HAP-1 (cell line): ENCODE data around the gene PPP1R14D.
"Not testable (repeated sequence)": the region's sequence is repeated elsewhere in the genome, so short reads cannot be mapped to it uniquely, and the experiment has no call there.

Source experiments
- DNase-seq, 2 experiments: peaks; one replicate each; pipeline ENCODE4 v3.0.0-alpha.2; 2016 to 2020; ENCODE audit warnings: low spot score in 2 of 2
- H3K27me3 ChIP-seq: fragments of 250-450 bp; sonication (Bioruptor Pico); 2 replicates; pipeline ENCODE4 v1.5.1; 2020; ENCODE audit warnings: low read depth, mild to moderate bottlenecking, moderate library complexity
- H3K36me3 ChIP-seq: fragments of 250-450 bp; sonication (Bioruptor Pico); replicated peaks from 2 replicates; pipeline ENCODE4 v1.5.1; 2020; ENCODE audit warnings: mild to moderate bottlenecking
- H3K4me1 ChIP-seq: fragments of 250-450 bp; sonication (Bioruptor Pico); 2 replicates; pipeline ENCODE4 v1.5.1; 2020; ENCODE audit warnings: mild to moderate bottlenecking
- H3K4me3 ChIP-seq: fragments of 250-450 bp; sonication (Bioruptor Pico); 2 replicates; pipeline ENCODE4 v1.5.1; 2020; ENCODE audit warnings: mild to moderate bottlenecking, moderate library complexity
- H3K9me3 ChIP-seq: fragments of 250-450 bp; sonication (Bioruptor Pico); 2 replicates; pipeline ENCODE4 v1.5.1; 2020; ENCODE audit warnings: mild to moderate bottlenecking, moderate library complexity
- in situ Hi-C: fragments of 300-500 bp; cut with MboI; formaldehyde crosslinking; loops from 3 replicates; pipeline ENCODE4 v1.14.3; 2020; ENCODE audit warnings: low sequenced_read_pairs, inconsistent platforms, mixed read lengths

The PPP1R14D gene, protein sequence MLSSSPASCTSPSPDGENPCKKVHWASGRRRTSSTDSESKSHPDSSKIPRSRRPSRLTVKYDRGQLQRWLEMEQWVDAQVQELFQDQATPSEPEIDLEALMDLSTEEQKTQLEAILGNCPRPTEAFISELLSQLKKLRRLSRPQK

DNA sequence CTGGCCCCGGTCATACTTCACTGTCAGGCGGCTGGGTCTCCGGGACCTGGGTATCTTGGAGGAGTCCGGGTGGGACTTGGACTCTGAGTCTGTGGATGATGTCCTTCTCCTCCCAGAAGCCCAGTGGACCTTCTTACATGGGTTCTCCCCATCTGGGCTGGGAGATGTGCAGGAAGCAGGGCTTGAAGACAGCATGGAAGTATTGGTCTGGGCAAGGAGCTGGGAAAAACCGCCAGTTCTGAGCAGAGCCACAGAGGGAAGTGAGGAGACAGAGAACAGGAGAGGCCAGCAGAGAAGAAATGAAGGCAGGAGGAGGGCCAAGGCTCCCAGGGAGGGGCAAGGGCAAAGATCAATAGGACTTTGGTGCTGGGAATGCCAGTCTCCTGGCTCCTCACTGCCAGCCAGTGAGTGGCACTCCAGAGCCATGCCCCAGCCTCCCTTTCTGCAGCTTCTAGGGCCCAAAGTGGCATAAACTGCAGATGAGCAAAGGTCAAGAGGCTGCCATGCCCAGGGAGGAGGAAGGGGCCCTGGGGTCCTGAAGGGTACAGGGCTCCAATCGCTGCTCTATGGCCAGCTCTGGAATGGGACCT is at the start of gene PPP1R14D:
PPP1R14D (minus strand) TSS at position 262 of the 590 bp plus-strand sequence; CDS start at position 195, 67 bp downstream.
- DNase-seq: no peak
- no peaks in the 10 kb centered on the region for H3K9me3 ChIP-seq
- no peak within 1 kb of the TSS for H3K4me3 ChIP-seq
- H3K27me3 ChIP-seq: no peaks in the 10 kb centered on the region
- no peaks in the 10 kb centered on the region for H3K4me1 ChIP-seq
- H3K36me3 ChIP-seq: no peaks in the 10 kb centered on the region
- in situ Hi-C loops: no loop called here

DNA sequence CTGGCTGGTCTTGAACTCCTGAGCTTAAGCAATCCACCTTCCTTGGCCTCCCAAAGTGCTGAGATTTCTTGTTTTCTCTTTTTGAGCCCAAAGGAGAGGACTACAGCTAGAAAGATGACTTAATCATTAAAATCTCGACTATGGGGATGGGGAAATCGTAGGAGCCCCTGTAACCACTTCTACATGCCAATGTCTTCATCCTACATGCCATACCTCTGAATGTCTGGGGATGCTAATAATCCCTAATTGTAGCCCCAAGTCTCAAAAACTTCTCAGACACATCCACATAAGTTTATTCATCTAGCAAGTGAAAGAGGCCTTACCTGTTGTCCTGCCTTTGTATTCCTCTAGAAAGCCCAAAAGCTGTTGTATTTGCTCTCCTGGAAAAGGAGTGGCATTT is 49.2 kb upstream of the PPP1R14D start:
- H3K36me3 ChIP-seq: no peaks in the 10 kb centered on the region
- no peak for DNase-seq
- in situ Hi-C loops: no loop called here
- H3K9me3 ChIP-seq: no peaks in the 10 kb centered on the region
- H3K27me3 ChIP-seq: no peaks in the 10 kb centered on the region
- H3K4me1 ChIP-seq: no peaks in the 10 kb centered on the region; the same call in 1 of the 2 replicates
- no peak overlapping the region for H3K4me3 ChIP-seq

DNA sequence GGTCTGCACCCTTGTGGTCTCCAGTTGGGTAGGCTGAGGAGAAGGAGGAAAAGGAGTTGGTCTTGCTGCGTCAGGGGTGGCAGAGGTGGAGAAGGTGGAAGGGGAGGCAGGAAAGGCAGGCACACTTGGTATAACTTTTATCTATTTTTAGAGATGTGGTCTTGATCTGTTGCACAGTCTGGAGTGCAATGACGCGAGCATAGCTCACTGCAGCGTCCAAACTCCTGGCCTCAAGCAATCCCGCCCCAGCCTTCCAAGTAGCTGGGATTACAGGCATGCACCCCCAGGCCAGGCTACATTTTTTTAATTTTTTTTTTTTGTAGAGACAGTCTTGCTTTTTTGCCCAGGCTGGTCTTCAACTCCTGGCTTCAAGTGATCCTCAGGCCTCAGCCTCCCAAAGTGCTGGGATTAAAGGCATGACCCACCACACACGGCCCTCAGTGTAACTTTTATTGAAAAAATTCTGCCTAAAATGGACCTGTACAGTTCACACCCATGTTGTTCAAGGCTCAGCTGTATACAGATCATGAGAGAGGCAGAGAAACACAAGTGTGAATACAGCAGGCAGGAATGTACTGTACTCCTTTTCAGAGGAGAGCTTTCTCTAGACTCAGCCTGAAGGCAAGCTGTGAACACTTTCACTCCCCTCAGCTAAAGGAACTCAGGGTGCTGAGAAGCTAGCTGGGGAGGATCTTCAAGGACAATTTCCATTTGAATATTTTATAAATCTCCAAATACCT is 47.7 kb upstream of the PPP1R14D start:
- no peaks in the 10 kb centered on the region; the same call in 1 of the 2 replicates for H3K4me1 ChIP-seq
- no peaks in the 10 kb centered on the region for H3K36me3 ChIP-seq
- H3K27me3 ChIP-seq: no peaks in the 10 kb centered on the region
- in situ Hi-C loops: no loop called here
- H3K9me3 ChIP-seq: no peaks in the 10 kb centered on the region
- no peak for DNase-seq
- H3K4me3 ChIP-seq: no peak overlapping the region

DNA sequence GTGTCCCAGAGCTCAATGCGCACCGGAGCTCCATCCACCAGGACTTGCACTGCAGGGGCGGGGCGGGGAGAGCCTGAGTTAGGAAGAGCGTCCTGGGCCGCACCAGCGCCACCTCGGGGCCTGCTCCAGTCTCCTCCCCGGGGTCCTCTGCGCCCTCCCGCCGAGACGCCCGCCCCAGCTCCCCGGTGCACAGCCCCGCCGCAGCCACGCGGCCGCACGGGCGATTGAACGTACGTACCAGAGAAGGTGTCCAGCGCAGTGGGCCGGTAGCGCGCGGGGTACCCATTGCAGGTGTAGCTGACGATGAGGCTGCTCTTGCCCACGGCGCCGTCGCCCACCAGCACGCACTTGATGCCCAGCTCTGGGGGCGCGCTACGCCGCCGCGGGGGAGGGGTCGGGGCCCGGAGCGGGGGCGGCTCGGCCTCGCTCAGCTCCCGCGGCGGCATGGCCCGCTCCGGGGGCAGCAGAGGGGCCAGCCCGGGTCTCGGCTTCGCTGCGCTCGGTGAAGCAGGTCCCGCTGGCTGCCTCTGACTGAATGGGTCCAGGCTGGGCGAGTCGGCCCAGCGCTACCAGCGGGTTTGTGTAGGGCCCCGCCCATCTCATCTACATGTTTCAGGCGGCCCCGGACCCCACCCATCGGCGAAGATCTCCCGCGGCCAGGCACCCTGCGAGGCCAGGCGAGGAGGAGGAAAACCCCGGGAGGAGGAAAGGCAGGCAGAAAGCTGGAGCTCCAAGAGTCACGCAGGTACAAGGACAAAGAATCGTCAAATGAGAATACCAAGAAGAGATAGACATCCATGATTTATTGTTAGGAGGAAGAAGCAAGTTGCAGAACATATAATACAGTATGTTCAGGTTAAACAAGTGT is 45.4 kb upstream of the PPP1R14D start, which contains the start of gene RHOV:
RHOV (minus strand) TSS at position 541 of the 868 bp plus-strand sequence; CDS start at position 446, 95 bp downstream.
- H3K4me1 ChIP-seq: no peaks in the 10 kb centered on the region; the same call in 1 of the 2 replicates
- no peaks in the 10 kb centered on the region for H3K36me3 ChIP-seq
- DNase-seq: peak; percentile 86 to 94
- no peaks in the 10 kb centered on the region for H3K9me3 ChIP-seq
- peak within 1 kb of the TSS; percentile 49 for H3K4me3 ChIP-seq
- in situ Hi-C loops: no loop called here
- no peaks in the 10 kb centered on the region for H3K27me3 ChIP-seq

DNA sequence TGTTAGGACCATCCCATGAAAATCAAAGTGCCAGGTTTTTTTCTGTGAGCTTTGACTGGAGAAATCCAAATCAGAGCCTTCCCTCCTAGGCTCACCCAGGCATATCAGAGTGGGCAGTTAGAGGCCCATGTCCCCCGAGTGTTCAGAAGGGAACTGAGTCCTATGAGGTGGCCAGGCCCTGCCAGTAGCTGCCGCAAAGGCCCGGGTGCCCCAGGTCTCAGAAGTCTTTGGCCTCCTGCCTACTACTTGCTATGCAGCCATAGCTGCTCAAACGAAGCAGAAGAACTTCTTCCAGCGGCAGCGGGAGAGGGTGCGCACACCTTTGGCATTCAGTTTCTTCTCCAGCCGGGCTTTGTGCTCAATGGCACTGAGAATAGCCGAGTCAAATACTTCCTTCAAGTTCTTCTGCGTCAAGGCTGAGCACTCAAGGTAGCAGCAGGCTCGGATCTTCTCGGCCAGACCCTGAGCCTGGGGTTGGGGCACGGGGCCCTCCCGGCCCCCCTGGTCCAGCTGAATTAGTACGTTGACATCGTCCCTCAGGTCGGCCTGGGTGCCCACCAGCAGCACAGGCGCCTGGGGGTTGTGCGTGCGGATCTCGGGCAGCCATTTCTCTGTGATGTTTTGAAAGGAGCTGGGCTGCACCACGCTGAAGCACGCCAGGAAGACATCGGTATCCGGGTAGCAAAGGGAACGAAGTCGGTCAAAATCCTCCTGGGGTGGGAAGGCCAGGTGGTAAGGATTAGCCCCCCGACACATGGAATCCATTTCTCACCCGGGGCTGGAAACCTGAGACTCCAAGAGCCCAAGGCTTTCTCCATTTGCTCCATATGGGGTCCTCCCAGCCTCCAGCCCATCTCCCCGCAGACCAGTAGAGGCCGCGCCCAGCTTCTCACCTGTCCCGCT is 44.5 kb upstream of the PPP1R14D start:
- in situ Hi-C loops: no loop called here
- no peaks in the 10 kb centered on the region for H3K27me3 ChIP-seq
- DNase-seq: no peak
- peak overlapping the region; percentile 49 for H3K4me3 ChIP-seq
- no peaks in the 10 kb centered on the region; the same call in 1 of the 2 replicates for H3K4me1 ChIP-seq
- H3K9me3 ChIP-seq: no peaks in the 10 kb centered on the region
- H3K36me3 ChIP-seq: no peaks in the 10 kb centered on the region

DNA sequence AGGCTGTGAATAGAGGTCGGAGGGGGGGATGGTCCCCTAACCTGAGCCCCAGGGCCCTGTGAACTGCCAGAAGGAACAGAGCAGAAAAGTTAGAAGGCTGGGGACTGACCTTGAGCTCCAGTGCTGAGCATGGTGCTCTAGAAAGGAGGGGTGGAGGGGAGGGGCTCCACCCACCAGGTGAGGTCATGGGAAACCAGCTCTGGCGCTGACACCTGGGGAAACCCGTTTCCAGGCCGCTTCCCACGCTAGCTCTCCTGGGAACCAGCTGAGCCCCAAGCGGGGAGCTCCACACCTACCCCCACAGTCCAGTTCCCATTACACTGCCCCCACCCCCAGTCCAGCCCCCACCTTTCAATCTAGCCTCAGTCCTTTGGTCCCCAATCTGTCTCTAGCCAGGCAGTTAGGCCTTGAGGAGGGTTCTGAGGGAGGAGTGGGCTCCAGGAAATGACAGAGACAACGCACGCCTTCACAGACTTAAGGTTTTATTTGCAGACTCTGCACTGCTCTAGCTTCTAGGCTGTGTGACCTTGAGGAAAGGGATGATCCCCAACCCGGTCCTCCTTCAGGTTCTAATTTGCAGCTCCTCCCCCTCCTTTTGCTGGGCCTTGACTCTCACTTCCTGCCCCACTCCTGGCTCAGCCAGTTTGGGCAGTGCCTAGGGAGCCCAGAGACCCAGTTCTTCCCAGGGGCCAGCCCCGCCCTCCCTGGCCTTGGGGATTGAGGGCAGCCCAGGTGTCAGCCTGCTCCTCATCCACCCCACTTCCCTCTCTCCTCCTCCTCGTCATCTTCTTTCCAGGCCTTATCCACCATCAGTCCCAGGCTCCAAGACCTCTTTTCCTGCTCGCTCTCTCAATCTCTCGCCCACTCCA is 43.5 kb upstream of the PPP1R14D start:
- Histone ChIP-seq H3K36me3 (no peaks in the 10 kb centered on the region), H3K27me3 (no peaks in the 10 kb centered on the region), H3K4me1 (no peaks in the 10 kb centered on the region; the same call in 1 of the 2 replicates), H3K4me3 (no peak overlapping the region), H3K9me3 (no peaks in the 10 kb centered on the region)
- in situ Hi-C loops: no loop called here
- no peak for DNase-seq

DNA sequence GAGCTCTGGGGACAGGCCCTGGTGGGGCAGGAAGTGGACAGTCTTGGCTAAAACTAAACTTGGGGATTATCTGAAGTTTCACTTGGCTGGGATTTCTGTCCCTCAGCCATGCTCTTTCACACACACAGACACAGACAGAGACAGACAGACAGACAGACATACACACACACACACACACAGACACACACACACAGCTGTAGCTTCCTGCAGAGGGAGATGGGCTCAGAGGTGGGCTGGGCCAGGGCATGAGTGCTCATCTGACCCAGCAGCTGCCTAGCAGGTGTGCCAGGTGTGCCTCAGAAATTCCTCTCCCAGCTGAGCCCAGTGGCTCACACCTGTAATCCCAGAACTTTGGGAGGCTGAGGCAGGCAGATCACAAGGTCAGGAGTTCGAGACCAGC is 42.2 kb upstream of the PPP1R14D start:
- Histone ChIP-seq H3K27me3 (no peaks in the 10 kb centered on the region), H3K4me1 (no peaks in the 10 kb centered on the region; the same call in 1 of the 2 replicates), H3K9me3 (no peaks in the 10 kb centered on the region), H3K36me3 (no peaks in the 10 kb centered on the region), H3K4me3 (no peak overlapping the region)
- in situ Hi-C loops: no loop called here
- DNase-seq: no peak

DNA sequence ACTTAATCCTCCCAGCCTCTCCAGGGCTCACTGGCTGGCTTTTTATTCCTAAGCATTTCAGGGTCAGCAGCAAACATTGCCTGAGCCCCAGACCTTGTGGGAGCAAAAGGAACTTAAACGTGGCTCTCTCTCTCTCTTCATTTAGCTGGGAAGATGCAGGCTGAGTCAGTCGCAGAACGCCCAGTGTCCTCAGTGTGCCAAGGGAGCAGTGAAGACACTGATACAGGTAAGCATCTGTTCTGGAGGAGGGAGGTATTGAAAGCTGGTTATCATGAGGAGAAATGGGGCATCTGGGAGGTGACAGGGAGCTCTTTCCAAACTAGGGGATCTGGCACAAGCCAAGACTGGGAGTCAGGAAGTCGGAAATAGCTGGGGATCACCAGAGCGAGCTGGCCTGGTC is 41.2 kb upstream of the PPP1R14D start:
- Histone ChIP-seq H3K27me3 (no peaks in the 10 kb centered on the region), H3K4me1 (no peaks in the 10 kb centered on the region; the same call in 1 of the 2 replicates), H3K4me3 (no peak overlapping the region), H3K36me3 (no peaks in the 10 kb centered on the region), H3K9me3 (no peaks in the 10 kb centered on the region)
- in situ Hi-C loops: no loop called here
- DNase-seq: no peak

DNA sequence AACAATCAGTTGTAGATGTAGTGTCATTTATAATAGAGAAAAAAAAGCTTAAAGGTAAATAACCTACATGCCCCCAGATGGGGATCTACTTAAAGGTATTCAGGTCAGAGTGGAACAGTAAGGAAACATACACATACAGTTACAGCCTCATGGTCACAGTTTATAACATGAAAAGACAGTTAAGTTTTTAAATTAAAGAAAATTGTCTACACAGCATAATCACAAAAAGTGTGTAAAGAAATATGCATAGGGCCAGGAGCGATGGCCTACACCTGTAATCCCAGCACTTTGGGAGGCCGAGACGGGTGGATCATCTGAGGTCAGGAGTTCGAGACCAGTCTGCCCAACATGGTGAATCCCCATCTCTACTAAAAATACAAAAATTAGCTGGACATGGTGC is 38.7 kb upstream of the PPP1R14D start:
- DNase-seq: no peak
- in situ Hi-C loops: no loop called here
- Histone ChIP-seq H3K4me1 (no peaks in the 10 kb centered on the region), H3K9me3 (no peaks in the 10 kb centered on the region), H3K36me3 (no peaks in the 10 kb centered on the region), H3K4me3 (no peak overlapping the region), H3K27me3 (no peaks in the 10 kb centered on the region)

DNA sequence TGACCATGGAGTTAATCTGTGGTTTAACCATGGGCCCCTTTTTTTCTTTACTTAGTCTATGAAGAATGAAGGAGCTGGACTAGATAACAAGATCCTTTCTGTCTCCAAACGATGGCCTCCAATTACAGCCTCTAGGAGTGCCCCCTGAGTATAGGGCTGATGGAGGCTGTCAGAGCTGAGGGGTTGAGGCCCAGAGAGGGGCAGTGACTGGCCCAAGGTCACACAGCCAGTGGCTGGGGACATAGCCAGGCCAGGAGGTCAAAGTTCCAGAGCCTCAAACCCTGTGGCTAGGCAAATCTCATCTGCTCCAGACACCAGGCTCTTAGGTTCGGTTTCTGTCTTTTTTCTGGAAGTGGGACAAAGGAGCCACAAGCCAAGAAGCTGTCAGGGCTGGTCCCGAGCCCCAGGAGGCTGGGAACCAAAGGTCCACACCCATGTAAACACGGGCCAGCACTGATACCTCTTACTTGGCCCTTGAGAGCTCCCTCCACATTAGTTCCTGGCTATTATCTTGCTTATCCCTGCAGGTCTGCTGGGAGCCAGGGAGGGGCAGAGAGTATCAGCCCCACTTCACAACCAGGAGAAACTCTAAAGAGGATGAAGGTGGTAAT is 35.3 kb upstream of the PPP1R14D start:
- DNase-seq: no peak
- in situ Hi-C loops: no loop called here

DNA sequence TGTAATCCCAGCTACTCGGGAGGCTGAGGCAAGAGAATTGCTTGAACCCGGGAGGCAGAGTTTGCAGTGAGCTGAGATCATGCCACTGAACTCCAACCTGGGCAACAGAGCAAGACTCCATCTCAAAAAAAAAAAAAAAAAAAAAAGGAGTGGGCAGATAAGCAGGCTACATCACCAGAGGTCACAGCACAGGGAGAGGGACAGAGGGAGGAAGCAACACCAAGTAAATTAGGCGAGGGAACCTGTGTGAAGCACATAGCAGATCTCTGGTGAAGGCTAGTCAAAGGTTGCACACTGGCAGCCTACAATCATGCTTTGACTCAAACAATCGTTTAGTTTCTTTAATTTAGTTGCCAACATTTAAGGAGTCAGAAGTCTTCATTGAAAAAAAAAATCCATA is 32.6 kb upstream of the PPP1R14D start:
- in situ Hi-C loops, H3K36me3 ChIP-seq, H3K4me3 ChIP-seq, H3K4me1 ChIP-seq, H3K27me3 ChIP-seq, DNase-seq, H3K9me3 ChIP-seq: not testable (repeated sequence)

More for the DNA sequence above, 35.3 kb upstream of the PPP1R14D start:
- Histone ChIP-seq H3K9me3 (no peaks in the 10 kb centered on the region), H3K36me3 (no peaks in the 10 kb centered on the region), H3K4me3 (no peak overlapping the region), H3K27me3 (no peaks in the 10 kb centered on the region), H3K4me1 (no peaks in the 10 kb centered on the region)
